HG03378 (cell line): ENCODE data around the gene EDA.
"Not testable (repeated sequence)": the region's sequence is repeated elsewhere in the genome, so short reads cannot be mapped to it uniquely, and the experiment has no call there.

Source experiments
- ATAC-seq: cut with Tn5 transposase; IDR thresholded peaks from one replicate; pipeline ENCODE4 v1.9.1; 2021; ENCODE audit warnings: mild to moderate bottlenecking, moderate library complexity; ENCODE audit not compliant: unreplicated experiment

The EDA gene

DNA sequence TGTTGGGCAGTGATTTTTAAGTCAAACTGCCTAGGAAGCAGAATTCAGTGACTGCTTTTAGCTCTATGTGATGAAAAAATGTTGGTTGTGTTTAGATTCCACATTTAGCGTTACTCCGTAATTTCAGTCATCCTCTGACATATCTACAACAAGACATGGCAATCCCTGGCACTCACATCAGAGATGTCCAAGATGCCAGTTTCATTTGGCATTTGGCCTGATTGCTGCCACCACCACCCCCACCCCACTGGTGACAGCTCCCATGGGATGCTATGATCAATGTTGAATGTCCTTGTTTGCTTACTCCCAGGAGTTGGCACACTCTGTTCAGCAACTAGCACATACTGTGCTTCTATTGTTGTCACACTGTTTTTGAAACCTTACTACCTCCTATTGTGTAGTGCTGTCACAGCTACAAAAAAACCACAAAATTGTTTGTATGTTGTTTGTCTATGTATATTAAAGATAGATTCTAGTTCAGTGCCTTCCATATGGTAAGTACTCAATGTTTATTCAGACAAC lies 332.4 kb downstream of the EDA start:
- ATAC-seq, result no peak

DNA sequence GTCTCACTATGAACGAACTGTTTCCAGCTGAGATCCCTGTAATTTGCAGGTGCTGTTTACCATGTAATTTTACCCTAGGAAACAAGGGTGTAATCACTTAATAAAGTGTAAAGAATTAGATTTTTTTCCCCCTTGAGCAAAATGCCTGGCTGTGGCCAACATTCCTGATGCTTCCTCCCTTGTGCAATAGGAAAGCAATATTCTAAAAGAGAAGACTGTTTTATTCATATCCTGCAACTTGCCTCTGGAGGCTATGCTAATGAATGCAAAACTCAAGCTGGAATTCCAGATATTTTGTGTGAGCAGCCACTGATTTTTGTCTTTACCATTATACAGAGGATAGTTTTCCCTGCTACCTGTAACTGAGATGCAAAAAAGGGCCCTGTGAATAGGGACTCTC lies 335.8 kb downstream of the EDA start:
- ATAC-seq, result no peak

GRCh38 chrX:69959712-69960111 lies 343.8 kb downstream of the EDA start:
- no peak for ATAC-seq

- ATAC-seq, result no peak
These were observed 345.6 kb downstream of the EDA start for GRCh38 chrX:69961365-69962072.

DNA sequence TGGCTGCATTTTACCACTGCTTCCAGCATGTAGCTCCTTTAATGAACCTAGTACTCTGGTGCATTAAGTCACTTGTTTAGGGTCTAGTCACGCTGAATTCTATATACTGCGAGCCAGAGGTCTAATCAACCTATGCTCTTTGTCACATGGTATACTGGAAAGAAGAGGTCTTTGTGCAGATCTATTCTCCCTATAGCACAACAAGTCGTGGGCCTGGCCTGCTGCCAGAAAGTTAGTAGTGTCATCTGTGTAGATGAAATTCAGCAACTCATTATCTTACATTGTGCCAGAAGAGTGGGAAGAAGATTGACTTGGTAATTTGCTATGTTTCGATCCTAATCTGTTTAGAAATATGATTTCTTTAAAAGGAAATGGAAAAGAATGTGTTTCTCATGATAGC lies 353.0 kb downstream of the EDA start:
- ATAC-seq, result no peak

DNA sequence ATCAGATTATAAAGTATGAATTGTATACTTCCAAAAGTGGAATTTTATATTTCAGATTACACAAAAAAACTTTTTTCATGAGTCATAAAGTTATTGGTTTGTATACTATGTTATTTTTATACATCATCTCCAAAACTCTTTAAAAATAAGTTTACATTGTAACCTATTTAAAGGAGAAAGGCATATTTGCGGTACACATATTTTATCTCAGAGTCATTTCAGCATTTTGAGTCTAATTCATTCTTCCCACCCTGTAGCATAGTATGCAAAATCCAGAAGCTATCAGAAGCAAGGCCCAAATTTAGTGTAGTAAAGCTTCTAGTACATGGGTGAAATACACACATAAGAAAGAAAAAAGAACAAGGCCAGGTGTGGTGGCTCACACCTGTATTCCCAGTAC lies 353.5 kb downstream of the EDA start:
- ATAC-seq, result no peak

DNA sequence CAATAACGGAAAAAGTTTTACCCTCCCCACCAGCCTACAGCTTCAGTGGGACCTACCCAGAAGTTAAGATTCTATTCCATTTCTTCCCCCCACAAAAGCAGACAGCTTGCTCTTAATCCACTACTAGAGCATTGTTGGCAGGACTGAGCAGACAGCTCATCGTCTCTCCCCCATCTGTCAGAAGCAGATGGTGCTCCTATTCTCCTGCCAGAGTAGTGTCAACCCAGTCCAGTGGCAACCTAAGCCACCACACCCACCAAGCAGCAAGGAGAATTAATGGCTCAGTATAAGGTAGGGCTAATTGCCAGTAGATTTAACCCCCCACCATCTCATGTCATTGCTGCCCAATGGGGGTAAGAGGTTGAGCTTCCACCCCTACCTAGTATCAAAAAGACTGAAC lies 371.8 kb downstream of the EDA start:
- ATAC-seq, result no peak

DNA sequence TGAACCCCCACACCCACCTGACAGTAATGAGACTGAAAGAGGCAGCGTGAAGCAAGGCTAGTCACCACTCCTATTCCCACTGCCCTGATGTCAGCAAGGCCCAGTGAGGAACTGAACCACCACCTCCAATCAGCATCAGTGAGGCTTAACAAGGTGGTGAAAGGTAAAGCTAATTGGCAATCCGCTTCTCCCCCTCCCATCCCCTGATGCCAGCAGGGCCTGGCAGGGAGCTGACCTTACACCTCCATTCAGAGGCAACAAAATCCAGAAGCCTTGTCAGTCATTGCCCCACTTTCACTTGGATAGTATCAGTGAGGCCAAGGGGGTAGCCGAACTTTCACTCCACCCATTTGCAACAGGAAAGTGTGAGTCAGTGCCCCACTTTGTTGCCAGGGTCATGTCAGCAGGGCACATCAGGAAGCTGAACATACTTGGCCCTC lies 373.1 kb downstream of the EDA start:
- ATAC-seq, result no peak

DNA sequence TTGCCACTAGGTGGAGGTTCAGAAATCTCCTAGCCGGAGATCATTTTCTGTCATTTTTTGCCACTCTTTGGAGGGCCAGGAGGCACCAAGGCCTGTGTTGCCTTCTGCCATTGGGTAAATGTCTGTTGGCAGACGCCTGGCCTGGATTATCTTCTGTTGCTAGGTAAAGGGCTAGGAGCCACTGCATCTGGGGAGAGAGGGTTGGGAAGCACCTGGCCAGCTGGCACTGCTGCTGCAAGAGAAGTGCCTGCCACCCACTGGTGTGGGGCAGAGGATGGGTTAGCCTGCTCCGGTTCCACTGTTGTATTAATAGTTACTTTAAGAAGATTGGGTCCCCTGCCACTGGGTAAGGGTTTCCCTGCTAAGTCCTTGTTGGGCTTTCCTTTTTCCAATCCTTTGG lies 375.8 kb downstream of the EDA start:
- ATAC-seq, result no peak

DNA sequence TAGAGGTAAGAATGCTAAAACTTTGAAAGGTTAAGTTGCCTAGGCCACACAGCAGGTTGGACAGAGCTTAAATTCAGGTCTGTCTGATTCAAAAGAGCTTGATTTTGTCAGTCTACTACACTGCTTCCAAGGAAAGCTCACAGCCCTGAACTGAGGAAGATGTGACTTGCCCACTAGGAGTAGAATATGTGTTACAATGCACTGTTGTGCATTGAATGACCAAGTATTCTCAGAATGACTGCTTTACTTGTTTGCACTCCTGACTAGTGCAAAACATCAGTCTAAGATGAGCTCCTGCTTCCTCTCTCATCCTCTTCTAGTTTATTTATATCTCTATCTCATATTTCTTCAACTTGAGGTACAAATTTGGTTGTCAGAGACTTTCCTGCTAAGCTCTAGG lies 377.6 kb downstream of the EDA start:
- ATAC-seq, result no peak

GRCh38 chrX:69995362-69996112 lies 379.6 kb downstream of the EDA start:
- no peak for ATAC-seq

DNA sequence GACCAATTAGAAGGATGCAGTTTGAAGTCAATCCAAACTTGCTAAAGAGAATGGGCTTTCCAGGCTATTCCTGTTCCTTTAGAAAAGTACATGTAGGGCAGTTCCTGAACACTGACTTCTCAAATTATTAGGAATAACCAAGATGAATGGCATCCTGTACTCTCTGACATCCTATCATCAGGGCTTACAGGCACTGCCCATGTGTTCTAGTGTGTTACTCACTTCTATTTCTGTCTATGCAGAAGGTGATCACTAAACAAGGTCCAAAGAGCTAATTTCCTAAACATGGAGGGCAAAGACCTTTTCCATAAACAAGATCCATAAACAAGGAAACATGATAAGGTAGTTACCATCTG lies 380.2 kb downstream of the EDA start:
- ATAC-seq, result no peak

DNA sequence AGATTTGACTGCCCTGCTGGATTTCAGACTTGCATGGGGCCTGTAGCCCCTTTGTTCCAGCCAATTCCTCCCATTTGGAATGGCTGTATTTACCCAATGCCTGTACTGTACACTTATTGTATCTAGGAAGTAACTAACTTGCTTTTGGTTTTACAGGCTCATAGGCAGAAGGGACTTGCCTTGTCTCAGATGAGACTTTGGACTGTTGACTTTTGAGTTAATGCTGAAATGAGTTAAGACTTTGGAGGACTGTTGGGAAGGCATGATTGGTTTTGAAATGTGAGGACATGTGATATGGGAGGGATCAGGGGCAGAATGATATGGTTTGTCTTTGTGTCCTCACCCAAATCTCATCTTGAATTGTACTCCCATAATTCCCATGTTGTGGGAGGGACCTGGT lies 382.4 kb downstream of the EDA start:
- not testable (repeated sequence) for ATAC-seq

GRCh38 chrX:70001269-70001668 lies 385.4 kb downstream of the EDA start:
- ATAC-seq, result no peak

- no peak for ATAC-seq
These were observed 385.9 kb downstream of the EDA start for GRCh38 chrX:70001708-70002341.

- ATAC-seq, result no peak
These were observed 392.0 kb downstream of the EDA start for GRCh38 chrX:70007946-70008345.

DNA sequence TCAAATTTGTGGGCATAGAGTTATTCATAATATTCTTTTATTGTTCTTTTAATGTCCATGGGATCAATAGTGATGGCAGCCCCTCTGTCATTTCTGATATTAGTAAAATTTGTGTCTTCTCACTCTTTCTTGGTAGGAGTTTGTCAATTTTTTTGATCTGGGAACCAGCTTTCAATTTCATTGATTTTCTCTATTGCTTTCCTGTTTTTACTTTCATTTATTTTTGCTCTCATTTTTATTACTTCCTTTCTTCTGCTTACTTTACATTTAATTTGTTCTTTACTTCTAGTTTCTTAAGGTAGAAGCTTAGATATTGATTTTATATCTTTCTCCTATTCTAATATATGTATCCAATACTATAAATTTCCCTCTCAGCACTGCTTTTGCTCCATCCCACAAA lies 393.1 kb downstream of the EDA start:
- no peak for ATAC-seq

DNA sequence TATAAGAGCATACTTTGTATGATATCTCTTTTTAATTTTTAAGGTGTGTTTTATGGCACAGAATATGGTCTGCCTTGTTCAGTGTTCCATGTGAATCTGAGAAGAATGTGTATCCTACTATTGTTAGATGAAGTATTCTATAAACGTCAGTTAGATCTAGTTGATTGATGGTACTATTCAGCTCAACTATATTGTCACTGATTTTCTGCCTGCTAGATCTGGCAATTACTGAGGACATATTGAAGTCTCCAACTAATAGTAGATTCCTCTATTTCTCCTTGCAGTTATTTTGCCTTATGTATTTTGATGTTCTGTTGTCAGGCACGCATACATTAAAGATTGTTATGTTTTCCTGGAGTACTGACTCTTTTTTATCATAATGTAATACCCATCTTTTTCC lies 394.1 kb downstream of the EDA start:
- ATAC-seq, result no peak

DNA sequence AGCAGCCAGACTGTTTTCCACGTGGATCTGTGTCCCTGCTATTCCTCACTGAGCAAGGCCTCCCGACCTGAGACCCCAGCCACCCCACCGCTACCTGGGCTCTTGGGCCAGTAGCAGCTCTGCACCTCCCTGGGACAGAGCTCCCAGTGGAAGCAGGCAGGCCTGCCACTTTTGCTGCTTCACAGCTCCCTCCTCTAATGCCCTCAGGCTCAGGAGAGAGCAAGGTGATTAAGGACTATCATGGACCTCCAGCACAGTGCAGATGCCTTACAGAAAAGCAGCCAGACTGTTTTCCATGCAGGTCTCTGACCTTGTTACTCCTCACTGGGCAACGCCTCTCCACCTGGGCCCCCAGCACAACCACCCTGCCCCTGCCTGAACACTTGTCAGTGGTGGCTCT lies 396.8 kb downstream of the EDA start:
- no peak for ATAC-seq

DNA sequence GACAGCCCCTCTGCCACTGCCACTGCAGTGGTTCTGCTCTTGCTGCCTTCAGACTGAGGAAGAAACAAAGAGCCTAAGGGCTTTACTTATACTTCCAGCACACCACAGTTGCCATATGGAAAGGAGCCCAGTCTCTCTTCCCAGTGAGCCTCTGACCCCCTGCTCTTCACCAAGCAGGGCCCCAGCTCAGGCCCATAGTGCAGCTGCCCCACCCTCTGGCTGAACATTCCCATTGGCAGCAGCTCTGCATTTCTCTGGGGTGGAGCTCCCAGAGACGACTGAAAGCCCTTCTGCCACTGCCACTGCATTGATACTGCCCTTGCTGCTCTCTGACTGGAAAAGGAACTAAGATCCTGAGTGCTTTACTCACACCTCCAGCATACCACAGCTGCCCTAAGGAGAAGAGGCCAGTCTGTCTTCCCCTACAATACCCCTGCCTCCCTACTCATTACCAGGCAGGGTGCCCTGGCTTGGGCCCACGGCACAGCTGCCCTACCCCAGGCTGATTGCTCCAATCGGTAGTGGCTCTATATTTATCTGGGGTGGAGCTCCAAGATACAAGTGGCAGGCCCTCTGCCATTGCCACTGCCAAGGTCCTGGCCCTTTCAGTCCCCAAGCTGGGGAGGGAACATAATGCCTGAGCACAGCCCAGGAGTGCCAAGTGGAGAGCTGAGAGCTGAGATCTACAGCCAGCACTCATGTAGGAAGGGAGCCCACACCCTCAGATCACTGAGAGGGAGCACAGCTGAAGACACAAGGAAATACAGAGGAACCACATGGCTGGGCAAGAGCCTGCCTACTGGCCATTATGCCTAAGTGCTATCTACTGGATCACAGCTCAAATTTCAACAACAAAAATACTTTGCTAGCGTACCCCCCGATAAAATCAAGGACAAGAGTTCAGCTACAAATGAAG lies 397.8 kb downstream of the EDA start:
- no peak for ATAC-seq

DNA sequence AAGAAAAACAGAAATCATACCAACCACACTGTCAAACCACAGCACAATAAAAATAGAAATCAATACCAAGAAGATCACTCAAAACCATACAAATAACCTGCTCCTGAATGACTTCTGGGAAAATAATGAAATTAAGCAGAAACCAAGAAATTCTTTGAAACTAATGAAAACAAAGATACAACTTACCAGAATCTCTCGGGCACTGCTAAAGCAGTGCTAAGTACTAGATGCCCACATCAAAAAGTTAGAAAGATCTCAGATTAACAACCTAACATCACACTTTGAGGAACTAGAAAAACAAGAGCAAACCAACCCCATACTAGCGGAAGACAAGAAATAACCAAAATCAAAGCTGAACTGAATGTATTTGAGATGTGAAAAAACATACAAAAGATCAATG lies 400.6 kb downstream of the EDA start:
- no peak for ATAC-seq
